ENCODE results near the gene IFNAR1. TPM values are rescaled to one million over a fixed set of nuclear protein-coding genes. Genes with fewer than 3 reads are reported as not detected.

IFNAR1 gene
- total and polyA plus RNA-seq, 2 of the 8 experiments (the other 6 are each of a cell fraction or from before 2014, with no cell fraction given): 3.1 to 17.1 TPM

DNA sequence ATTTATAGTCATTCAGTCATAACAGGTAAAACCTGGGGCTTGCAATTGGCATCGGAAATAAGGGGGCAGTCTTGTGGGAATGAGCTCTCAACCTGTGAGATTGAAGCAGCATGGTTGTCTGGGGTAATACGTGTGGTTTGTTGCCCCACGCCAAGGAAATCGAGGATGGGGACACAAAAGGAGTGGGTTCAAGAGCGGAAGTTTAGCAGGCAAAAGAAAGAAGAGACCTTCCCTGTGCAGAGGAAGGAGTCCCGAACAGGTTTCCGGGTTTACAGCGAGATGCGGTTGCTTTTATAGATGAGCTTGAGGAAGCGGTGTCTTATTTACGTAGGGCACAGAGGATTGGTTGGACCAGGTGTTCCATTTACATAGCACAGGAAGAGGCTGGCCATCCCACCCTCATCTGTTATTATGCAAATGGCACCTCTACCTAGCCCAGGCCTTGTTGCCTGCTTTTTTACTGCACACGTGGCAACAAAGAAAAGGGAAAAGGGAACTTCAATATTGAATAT, 37.3 kb downstream of the IFNAR1 start:
- peak overlapping the region; percentile 46 for H2AK5ac ChIP-seq (ENCODE audit: low read depth, low read length)
- 0 out of 2 replicates have a peak overlapping the region, but pooled peaks have one; percentile 60 for H3K18ac ChIP-seq (ENCODE audit: extremely low read depth, low read length)
- DNase-seq (ENCODE audit: low read depth in 1 of 2, low spot score in 2 of 2) (peak; percentile 56 to 70), FAIRE-seq (peak; percentile 83)
- no peaks in the 10 kb centered on the region; a peak in 1 of 4 replicates for H3K9me3 ChIP-seq (ENCODE audit: insufficient read depth in 2 of 2, low read depth in 1 of 2, low read length in 1 of 2)
- no peaks in the 10 kb centered on the region for H4K20me1 ChIP-seq (replicated peaks in 1 of 2; ENCODE audit: control insufficient read depth in 1 of 2, insufficient read depth in 2 of 2, low read length in 2 of 2)
- H3K27me3 ChIP-seq (replicated peaks in 1 of 4; ENCODE audit: control insufficient read depth in 3 of 4, extremely low read depth in 1 of 4, insufficient read depth in 3 of 4, low read length in 3 of 4): no peaks in the 10 kb centered on the region
- peak overlapping the region in 1 of 4 experiments; percentile 64; a peak in 2 of 7 replicates for H3K9ac ChIP-seq (replicated peaks in 1 of 4; ENCODE audit: extremely low read depth in 1 of 4, low read depth in 3 of 4, low read length in 3 of 4)
- H3K56ac ChIP-seq (replicated peaks; ENCODE audit: insufficient read length, low read depth, low read length): no peak overlapping the region
- 18% methylated on average over 12 of the region's 12 CpGs; no CpG with 5 or more reads in 1 of the 2 experiments for WGBS, 2 experiments (ENCODE audit: extremely low coverage in 1 of 2, insufficient coverage in 1 of 2, insufficient read length in 1 of 2, insufficient replicate concordance in 2 of 2, low coverage in 1 of 2, low lambda C conversion rate in 2 of 2, missing lambda C conversion rate in 1 of 2)
- H4K91ac ChIP-seq (replicated peaks; ENCODE audit: insufficient read length, low read length): peak overlapping the region; percentile 91
- H2BK20ac ChIP-seq (ENCODE audit: low read length): no peak overlapping the region
- no peaks in the 10 kb centered on the region for H3K79me2 ChIP-seq (ENCODE audit: control insufficient read depth in 1 of 2, insufficient read depth in 2 of 2, low read length in 2 of 2)
- H2AFZ ChIP-seq (ENCODE audit: low read length): no peak overlapping the region
- peak overlapping the region; percentile 93 for H3K4ac ChIP-seq (replicated peaks; ENCODE audit: insufficient read length, low read depth, low read length)
- H3K4me1 ChIP-seq (replicated peaks in 1 of 4; ENCODE audit: control insufficient read depth in 3 of 4, insufficient read depth in 4 of 4, low read length in 3 of 4): peaks cover 0 to 14% (median 10%) of the 10 kb centered on the region in 4 experiments; a peak in 6 of 7 replicates
- H2BK5ac ChIP-seq (ENCODE audit: low read depth, low read length): peak overlapping the region; percentile 72; the same call in 1 of the 2 replicates
- no peak overlapping the region for H4K8ac ChIP-seq (ENCODE audit: extremely low read depth, insufficient read depth, low read length)
- POLR2A ChIA-PET (ENCODE audit: partially characterized antibody): interaction anchor here (0.8 to 4.1 kb wide), 31 partner anchors 8 to 328 kb away, joined by 3 to 19 read pairs (median 5); partner anchors contain the start of genes IFNAR1, IFNAR2 and IL10RB
- CTCF ChIA-PET (ENCODE audit: partially characterized antibody): interaction anchor here (0.6 to 3.8 kb wide), 36 partner anchors 8 to 368 kb away, joined by 3 to 44 read pairs (median 5); partner anchors contain the start of gene IL10RB
- no peak overlapping the region for H2BK120ac ChIP-seq (replicated peaks; ENCODE audit: low read depth, low read length)
- peak overlapping the region; percentile 17 for H4K5ac ChIP-seq (ENCODE audit: insufficient read length, low read depth, low read length)
- H3K14ac ChIP-seq (ENCODE audit: insufficient read length): no peak overlapping the region
- no peak overlapping the region for H3K23ac ChIP-seq (ENCODE audit: insufficient read length)
- H3K4me3 ChIP-seq (ENCODE audit: extremely low read depth in 1 of 4, insufficient read depth in 2 of 4, low read depth in 3 of 4, low read length in 4 of 4): peak overlapping the region; percentile 10 to 47 (median 22); a peak in 5 of 8 replicates
- H3K27ac ChIP-seq (ENCODE audit: low read depth, low read length): peak overlapping the region; percentile 74
- H3K36me3 ChIP-seq (ENCODE audit: control insufficient read depth in 2 of 4, insufficient read depth in 4 of 4, low read length in 3 of 4): peaks cover 0 to 2% (median 0%) of the 10 kb centered on the region in 4 experiments; a peak in 1 of 8 replicates
- H3K4me2 ChIP-seq (ENCODE audit: insufficient read depth in 1 of 2, low read depth in 2 of 2, low read length in 2 of 2): peak overlapping the region; percentile 65 to 74
- no peaks in the 10 kb centered on the region for H3K79me1 ChIP-seq (ENCODE audit: low read depth, low read length)
- H3K23me2 ChIP-seq (ENCODE audit: low read depth, low read length): no peaks in the 10 kb centered on the region
- peak overlapping the region; percentile 89; the same call in 1 of the 2 replicates for H2BK12ac ChIP-seq (ENCODE audit: low read depth, low read length)
- H2BK15ac ChIP-seq (ENCODE audit: low read length): no peak overlapping the region
- TF ChIP-seq SP2 (IDR thresholded peaks at IDR 0.05; ENCODE audit: low read length) (no peak), TEAD4 (IDR thresholded peaks at IDR 0.05; ENCODE audit: low read depth, low read length) (no peak), TAF1 (IDR thresholded peaks at IDR 0.05; ENCODE audit: low read depth, low read length) (peak; percentile 86), TCF12 (IDR thresholded peaks at IDR 0.05; ENCODE audit: low read depth, low read length) (no peak), CHD2 (IDR thresholded peaks at IDR 0.05; ENCODE audit: low read length) (no peak), POLR2A (IDR thresholded peaks at IDR 0.05; ENCODE audit: control extremely low read depth in 1 of 2, low read depth in 2 of 2, low read length in 2 of 2) (peak; percentile 94 to 98), KDM1A (IDR thresholded peaks at IDR 0.05; ENCODE audit: borderline replicate concordance, low read length) (no peak), CREB1 (IDR thresholded peaks at IDR 0.05) (0 out of 2 replicates have a peak, but pooled peaks have one; percentile 34)
- TF ChIP-seq, protein P1, sequence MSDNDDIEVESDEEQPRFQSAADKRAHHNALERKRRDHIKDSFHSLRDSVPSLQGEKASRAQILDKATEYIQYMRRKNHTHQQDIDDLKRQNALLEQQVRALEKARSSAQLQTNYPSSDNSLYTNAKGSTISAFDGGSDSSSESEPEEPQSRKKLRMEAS (IDR thresholded peaks at IDR 0.05): peak; percentile 84
